Stimulated activated CD4-positive, alpha-beta T cell treated with anti-CD3 and anti-CD28 coated beads, Interleukin-15, amount 100 ng/mL, for 48 hours (primary cell): Measurements from ENCODE around the gene ADGRB2.

Experiments used
- DNase-seq, 2 donors: peaks; one replicate each; pipeline ENCODE4 v3.0.0-alpha.2; 2020; ENCODE audit warnings: low read depth in 2 of 2

The ADGRB2 gene

GRCh38 chr1:31679091-31679490, 85.0 kb downstream of the ADGRB2 start:
- no peak for DNase-seq

GRCh38 chr1:31678681-31679080, 85.5 kb downstream of the ADGRB2 start:
- no peak for DNase-seq

GRCh38 chr1:31677949-31678348, 86.2 kb downstream of the ADGRB2 start:
- DNase-seq, result no peak

GRCh38 chr1:31677401-31677800, 86.7 kb downstream of the ADGRB2 start:
- DNase-seq, result no peak
